ENCODE data around the gene FOXP4.

FOXP4 gene

GRCh38 chr6:41599015-41599851 lies 53.1 kb downstream of the FOXP4 start:
- TF ChIP-seq CTCF (IDR thresholded peaks at IDR 0.05; ENCODE audit: insufficient read depth, low read length, missing control alignments): no peak
- CTCF ChIA-PET: interaction anchor here (1.2 to 21.2 kb wide), 6 partner anchors 8 to 227 kb away, joined by 3 to 481 read pairs (median 78); partner anchors contain the start of gene TOMM6
- DNase-seq (ENCODE audit: low read depth, low spot score): no peak
- POLR2A ChIA-PET: no interaction called here
- H3K4me3 ChIP-seq (ENCODE audit: low read depth, low read length): no peak overlapping the region

GRCh38 chr6:41599852-41600445 lies 53.8 kb downstream of the FOXP4 start:
- ChIA-PET POLR2A (no interaction called here), CTCF (interaction anchor here (0.8 to 21.2 kb wide), 9 partner anchors 8 to 228 kb away, joined by 3 to 481 read pairs (median 67); partner anchors contain the start of gene TOMM6)

GRCh38 chr6:41600499-41601247 lies 54.5 kb downstream of the FOXP4 start:
- no peak for DNase-seq (ENCODE audit: low read depth, low spot score)
- ChIA-PET POLR2A (no interaction called here), CTCF (interaction anchor here (0.8 to 21.2 kb wide), 10 partner anchors 9 to 229 kb away, joined by 3 to 481 read pairs (median 56); partner anchors contain the start of gene TOMM6)
- no peak for TF ChIP-seq CTCF (IDR thresholded peaks at IDR 0.05; ENCODE audit: insufficient read depth, low read length, missing control alignments)
- no peak overlapping the region for H3K4me3 ChIP-seq (ENCODE audit: low read depth, low read length)

More at GRCh38 chr6:41599852-41600445, 53.8 kb downstream of the FOXP4 start:
- no peak overlapping the region for H3K4me3 ChIP-seq (ENCODE audit: low read depth, low read length)
- TF ChIP-seq CTCF (IDR thresholded peaks at IDR 0.05; ENCODE audit: insufficient read depth, low read length, missing control alignments): no peak
- DNase-seq (ENCODE audit: low read depth, low spot score): no peak

GRCh38 chr6:41601248-41601549 lies 55.0 kb downstream of the FOXP4 start:
- ChIA-PET POLR2A (no interaction called here), CTCF (interaction anchor here (2.4 to 21.2 kb wide), 13 partner anchors 10 to 229 kb away, joined by 5 to 481 read pairs (median 41); partner anchors contain the start of gene TOMM6)
- DNase-seq (ENCODE audit: low read depth, low spot score): no peak
- TF ChIP-seq CTCF (IDR thresholded peaks at IDR 0.05; ENCODE audit: insufficient read depth, low read length, missing control alignments): no peak
- H3K4me3 ChIP-seq (ENCODE audit: low read depth, low read length): no peak overlapping the region

- no peak for TF ChIP-seq CTCF (IDR thresholded peaks at IDR 0.05; ENCODE audit: insufficient read depth, low read length, missing control alignments)
- CTCF ChIA-PET: interaction anchor here (0.7 to 21.2 kb wide), 59 partner anchors 8 to 447 kb away, joined by 3 to 481 read pairs (median 5); partner anchors contain the start of gene TOMM6
- no peak for DNase-seq (ENCODE audit: low read depth, low spot score)
- no peak overlapping the region for H3K4me3 ChIP-seq (ENCODE audit: low read depth, low read length)
- POLR2A ChIA-PET: interaction anchor here (0.6 to 1.1 kb wide), 3 partner anchors 53 to 79 kb away, joined by 3 to 4 read pairs (median 3); no protein-coding TSS in a partner anchor
Measured at GRCh38 chr6:41602422-41602743, 56.2 kb downstream of the FOXP4 start.

All from AG04449 (cell line).